Gastrocnemius medialis (tissue), 4 donors: ENCODE results near the gene DSE. TPM values are rescaled to one million over a fixed set of nuclear protein-coding genes. Genes with fewer than 3 reads are reported as not detected.

ENCODE experiments used
- ATAC-seq, 2 donors: fragments of 150-250 bp; one replicate each; pipeline ENCODE4 v1.9.1; 2016
- DNase-seq, 2 donors: peaks; one replicate each; pipeline ENCODE4 v3.0.0-alpha.2; 2019
- H3K27ac ChIP-seq, 4 donors: fragments of 200-600 bp; sonication (generic); 1 replicate in 1 of 4; 2 replicates in 3 of 4; pipeline ENCODE4 v1.5.1; 2016 to 2018; ENCODE audit warnings: mild to moderate bottlenecking in 2 of 4, moderate library complexity in 1 of 4
- H3K27me3 ChIP-seq, 3 donors: fragments of 200-600 bp; sonication (generic) in 2 of 3; 1 replicate in 1 of 3; 2 replicates in 2 of 3; pipeline versions ENCODE4 v1.5.1 to v1.6.0; 2016 to 2019; ENCODE audit warnings: mild to moderate bottlenecking in 1 of 3, moderate library complexity in 1 of 3
- H3K36me3 ChIP-seq, 2 donors: fragments of 200-600 bp; sonication (generic) in 1 of 2; one replicate each; pipeline ENCODE4 v1.5.1; 2017 to 2018
- H3K4me1 ChIP-seq, 2 donors: fragments of 200-600 bp; sonication (generic) in 1 of 2; one replicate each; pipeline ENCODE4 v1.5.1; 2016 to 2017; ENCODE audit warnings: mild to moderate bottlenecking in 2 of 2
- H3K4me3 ChIP-seq, 4 donors: fragments of 200-600 bp; sonication (generic) in 3 of 4; 1 replicate in 1 of 4; 2 replicates in 3 of 4; pipeline ENCODE4 v1.5.1; 2016 to 2019; ENCODE audit warnings: mild to moderate bottlenecking in 2 of 4
- H3K9me3 ChIP-seq, 3 donors: fragments of 200-600 bp; sonication (generic) in 2 of 3; 1 replicate in 1 of 3; 2 replicates in 2 of 3; pipeline ENCODE4 v1.5.1; 2016 to 2019
- CTCF ChIP-seq, 5 experiments: fragments of 450-650 bp in 3 of 5; fragments of 200-600 bp in 2 of 5; sonication (generic) in 2 of 5; IDR thresholded peaks in 4 of 5; conservative IDR thresholded peaks in 1 of 5; 1 replicate in 4 of 5; 2 replicates in 1 of 5; pipeline ENCODE4 v1.5.1; 2016 to 2019; ENCODE audit warnings: antibody characterized with exemption in 5 of 5, mild to moderate bottlenecking in 3 of 5, moderate library complexity in 3 of 5
- POLR2A ChIP-seq, 2 donors: fragments of 450-650 bp; IDR thresholded peaks; one replicate each; pipeline ENCODE4 v1.6.1; 2017; ENCODE audit warnings: antibody characterized with exemption in 2 of 2, mild to moderate bottlenecking in 2 of 2, moderate library complexity in 2 of 2
- in situ Hi-C, 4 donors: fragments of 200-750 bp; cut with MboI; loops; one replicate each; pipeline versions ENCODE4 v1.15.0 to v1.8.0; 2017; ENCODE audit warnings: low sequenced_read_pairs in 4 of 4
- intact Hi-C: fragments of 100-400 bp; cut with DNase I; formaldehyde crosslinking; loops from one replicate; pipeline ENCODE4 v1.15.1; 2023; ENCODE audit warnings: low total_unique reads
- total RNA-seq, 4 donors: library from RNA; depleted of rRNA; stranded (reverse); fragments of >200 nt; gene quantifications; one replicate each; pipeline versions ENCODE4 v1.1.0 to v1.2.3, GENCODE V29; 2016

The DSE gene
- total RNA-seq, 4 donors from 2014 or later, result 9.6 to 14.8 (median 11.8) TPM

- no peaks in the 10 kb centered on the region for H3K36me3 ChIP-seq
- ATAC-seq (no peak), DNase-seq (no peak)
- in situ Hi-C loops, result no loop called here
- no peaks in the 10 kb centered on the region for H3K27me3 ChIP-seq
- intact Hi-C loops, result loop anchor here (5.0 kb wide), 2 partner anchors 92 to 158 kb away; no protein-coding TSS in a partner anchor
- peaks cover 4 to 18% of the 10 kb centered on the region in 2 donors for H3K4me1 ChIP-seq
- no peak overlapping the region for H3K27ac ChIP-seq
- no peaks in the 10 kb centered on the region for H3K9me3 ChIP-seq
- no peak for TF ChIP-seq CTCF (IDR thresholded peaks at IDR 0.05 in 4 of 5, conservative IDR thresholded peaks at IDR 0.05 in 1 of 5)
- TF ChIP-seq POLR2A (IDR thresholded peaks at IDR 0.05), result no peak
- no peak overlapping the region for H3K4me3 ChIP-seq
These were observed 3.2 kb downstream of the DSE start for GRCh38 chr6:116373940-116374339.

DNA sequence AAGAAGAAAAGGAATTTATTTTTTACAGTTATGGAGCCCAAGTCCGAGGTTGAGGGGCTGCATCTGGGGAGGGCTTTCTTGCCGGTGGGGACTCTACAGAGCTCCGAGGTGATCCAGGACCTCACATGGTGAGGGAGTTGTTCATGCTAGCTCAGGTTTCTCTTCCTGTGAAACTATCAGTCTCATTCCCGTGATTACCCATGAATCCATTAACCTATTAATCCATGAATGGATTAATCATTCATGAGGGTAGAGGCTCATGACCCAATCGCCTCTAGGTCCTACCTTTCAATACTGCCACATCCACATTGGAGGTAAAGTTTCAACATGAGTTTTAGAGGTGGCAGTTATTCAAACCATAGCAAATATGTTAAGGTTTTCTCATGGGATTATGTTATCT lies 3.8 kb downstream of the DSE start:
- Histone ChIP-seq H3K4me1 (peaks cover 4 to 18% of the 10 kb centered on the region in 2 donors), H3K36me3 (no peaks in the 10 kb centered on the region), H3K27me3 (no peaks in the 10 kb centered on the region), H3K9me3 (no peaks in the 10 kb centered on the region), H3K27ac (no peak overlapping the region), H3K4me3 (no peak overlapping the region)
- TF ChIP-seq CTCF (IDR thresholded peaks at IDR 0.05 in 4 of 5, conservative IDR thresholded peaks at IDR 0.05 in 1 of 5) (no peak), POLR2A (IDR thresholded peaks at IDR 0.05) (no peak)
- DNase-seq (no peak), ATAC-seq (no peak)
- in situ Hi-C loops, result no loop called here
- intact Hi-C loops, result loop anchor here (5.0 kb wide), 2 partner anchors 92 to 158 kb away; no protein-coding TSS in a partner anchor

DNA sequence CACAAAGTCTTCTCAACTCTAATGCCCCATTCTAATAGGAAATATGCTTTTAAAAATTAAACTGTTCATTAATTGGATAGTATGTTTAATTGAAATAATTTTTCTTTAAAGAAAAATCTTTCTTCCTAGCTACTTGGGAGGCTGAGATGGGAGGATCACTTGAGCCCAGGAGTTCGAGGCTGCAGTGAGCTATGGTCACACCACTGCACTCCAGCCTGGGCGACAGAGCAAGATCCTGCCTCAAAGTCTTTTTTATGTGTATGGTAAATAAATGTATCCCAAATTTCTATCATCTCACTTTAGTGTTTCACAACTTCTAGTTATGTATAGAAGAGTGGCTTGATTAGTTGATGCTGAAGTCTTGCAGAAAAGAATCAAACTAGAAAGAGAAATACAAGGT lies 4.5 kb downstream of the DSE start:
- ATAC-seq (no peak), DNase-seq (no peak)
- Histone ChIP-seq H3K4me1 (peaks cover 4 to 15% of the 10 kb centered on the region in 2 donors), H3K27me3 (no peaks in the 10 kb centered on the region), H3K9me3 (no peaks in the 10 kb centered on the region), H3K36me3 (no peaks in the 10 kb centered on the region), H3K27ac (no peak overlapping the region), H3K4me3 (no peak overlapping the region)
- intact Hi-C loops (no loop called here), in situ Hi-C loops (no loop called here)
- TF ChIP-seq CTCF (IDR thresholded peaks at IDR 0.05 in 4 of 5, conservative IDR thresholded peaks at IDR 0.05 in 1 of 5) (no peak), POLR2A (IDR thresholded peaks at IDR 0.05) (no peak)

- H3K4me1 ChIP-seq, result peaks cover 4 to 14% of the 10 kb centered on the region in 2 donors
- H3K27me3 ChIP-seq, result no peaks in the 10 kb centered on the region
- H3K9me3 ChIP-seq, result no peaks in the 10 kb centered on the region
- in situ Hi-C loops, result no loop called here
- H3K36me3 ChIP-seq, result no peaks in the 10 kb centered on the region
- intact Hi-C loops, result no loop called here
- no peak overlapping the region for H3K4me3 ChIP-seq
- no peak for DNase-seq
- no peak for TF ChIP-seq POLR2A (IDR thresholded peaks at IDR 0.05)
- TF ChIP-seq CTCF (IDR thresholded peaks at IDR 0.05 in 4 of 5, conservative IDR thresholded peaks at IDR 0.05 in 1 of 5), result no peak
- H3K27ac ChIP-seq, result no peak overlapping the region
- ATAC-seq, result no peak
These were observed 5.4 kb downstream of the DSE start for GRCh38 chr6:116376149-116376548.

- Histone ChIP-seq H3K36me3 (no peaks in the 10 kb centered on the region), H3K4me1 (peaks cover 3 to 4% of the 10 kb centered on the region in 2 donors), H3K4me3 (no peak overlapping the region), H3K27me3 (no peaks in the 10 kb centered on the region), H3K9me3 (no peaks in the 10 kb centered on the region), H3K27ac (no peak overlapping the region)
- ATAC-seq, result no peak
- intact Hi-C loops, result no loop called here
- DNase-seq, result no peak
- in situ Hi-C loops, result no loop called here
- TF ChIP-seq CTCF (IDR thresholded peaks at IDR 0.05 in 4 of 5, conservative IDR thresholded peaks at IDR 0.05 in 1 of 5) (no peak), POLR2A (IDR thresholded peaks at IDR 0.05) (no peak)
These were observed 9.0 kb downstream of the DSE start for GRCh38 chr6:116379764-116380163.
